Eye (tissue), 1 donor: ENCODE results near the gene EHMT1.

ENCODE experiments used
- DNase-seq: peaks from one replicate; pipeline ENCODE4 v3.0.0-alpha.2; 2015

Gene EHMT1

GRCh38 chr9:137745541-137745991 is 126.8 kb downstream of the EHMT1 start:
- DNase-seq: peak; percentile 60

DNA sequence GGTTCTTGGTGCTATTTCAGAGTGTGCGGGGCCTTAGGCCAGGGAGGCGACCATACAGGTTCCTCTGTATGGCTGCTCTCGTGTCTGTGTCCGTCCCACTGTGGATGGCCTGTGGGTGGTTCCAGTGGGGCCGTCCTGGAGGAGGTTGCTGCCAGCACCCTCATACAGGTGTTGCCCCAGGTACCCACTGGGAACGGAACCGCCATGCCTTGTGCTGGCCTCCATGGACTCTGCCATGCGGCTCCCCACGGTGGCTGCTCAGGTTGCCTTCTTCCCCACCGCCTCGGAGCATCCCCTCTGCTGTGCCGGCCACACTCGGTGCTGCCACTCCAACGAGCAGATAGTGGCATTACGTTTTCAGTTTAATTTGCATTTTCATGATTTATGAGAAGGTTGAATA is 129.5 kb downstream of the EHMT1 start:
- no peak for DNase-seq

DNA sequence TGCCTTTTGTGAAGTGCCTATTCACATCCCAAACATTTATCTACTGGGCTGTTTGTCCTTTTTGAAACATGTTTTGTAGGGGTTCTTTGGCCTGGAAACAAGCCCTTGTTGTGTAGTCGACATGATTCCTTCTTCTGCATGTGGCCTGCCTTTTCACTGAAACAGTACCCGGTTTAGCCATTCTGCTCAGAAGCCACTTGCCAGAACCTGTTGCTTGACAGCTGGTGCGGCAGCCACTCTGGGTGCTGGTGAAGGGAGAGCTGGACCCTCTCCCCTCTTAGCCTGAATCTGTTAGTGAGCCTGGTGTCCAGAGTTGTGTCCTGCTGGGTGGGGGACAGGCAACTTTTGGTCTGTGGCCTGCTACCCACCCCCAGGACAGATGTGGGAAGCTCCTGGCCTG is 129.9 kb downstream of the EHMT1 start:
- no peak for DNase-seq

- no peak for DNase-seq
Measured at GRCh38 chr9:137749511-137749910, 130.7 kb downstream of the EHMT1 start.

- DNase-seq: peak; percentile 19
Measured at GRCh38 chr9:137750007-137750406, 131.2 kb downstream of the EHMT1 start.

DNA sequence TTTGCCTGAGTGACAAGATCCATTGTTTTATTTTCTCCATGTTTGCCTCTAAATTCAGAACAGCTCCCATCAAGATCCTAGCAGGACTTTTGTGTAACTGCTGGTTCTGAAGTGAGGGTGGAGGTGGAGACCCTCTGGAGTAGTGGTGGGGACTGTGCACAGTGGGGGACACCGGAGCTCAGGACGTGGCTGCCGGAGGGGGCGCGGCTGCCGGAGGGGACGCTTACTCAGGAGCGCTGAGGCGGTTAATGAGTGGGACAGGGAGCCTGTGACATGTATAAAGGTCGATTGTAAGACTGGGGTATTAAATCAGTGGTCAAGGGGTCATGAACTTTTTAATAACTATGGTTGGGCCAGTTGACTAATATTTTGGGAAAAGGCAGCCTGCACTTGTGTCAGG is 131.8 kb downstream of the EHMT1 start:
- peak; percentile 57 for DNase-seq

- no peak for DNase-seq
Measured at GRCh38 chr9:137751616-137752015, 132.8 kb downstream of the EHMT1 start.

GRCh38 chr9:137752426-137752825 is 133.6 kb downstream of the EHMT1 start:
- DNase-seq: no peak

DNA sequence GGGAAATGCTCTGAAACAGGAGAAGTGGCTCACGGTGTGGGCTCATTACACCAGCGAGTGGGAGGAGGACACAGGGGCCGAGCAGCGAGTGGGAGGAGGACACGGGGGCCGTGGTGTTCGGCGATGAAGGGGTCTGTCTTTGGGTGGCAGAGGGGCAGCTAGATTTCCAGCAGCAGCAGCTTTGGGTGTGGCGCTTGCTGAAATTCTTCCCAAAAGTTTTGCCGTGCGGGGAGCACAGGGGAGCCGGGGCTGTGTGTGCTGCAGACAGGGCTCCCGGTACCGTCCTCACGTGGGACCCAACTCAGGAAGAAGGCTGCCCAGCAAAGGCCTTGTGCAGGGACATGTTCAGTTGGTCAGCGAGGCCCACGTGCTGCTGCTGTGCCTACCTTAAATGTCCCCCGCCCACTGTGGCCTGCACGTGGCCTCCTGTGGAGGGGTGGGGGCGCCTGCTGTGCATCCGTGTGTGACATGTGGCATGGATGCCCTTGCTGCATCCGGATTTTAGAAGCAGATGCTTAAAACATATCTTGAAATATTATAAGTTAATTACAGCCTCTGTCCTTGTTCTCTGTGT is 134.5 kb downstream of the EHMT1 start:
- no peak for DNase-seq

DNA sequence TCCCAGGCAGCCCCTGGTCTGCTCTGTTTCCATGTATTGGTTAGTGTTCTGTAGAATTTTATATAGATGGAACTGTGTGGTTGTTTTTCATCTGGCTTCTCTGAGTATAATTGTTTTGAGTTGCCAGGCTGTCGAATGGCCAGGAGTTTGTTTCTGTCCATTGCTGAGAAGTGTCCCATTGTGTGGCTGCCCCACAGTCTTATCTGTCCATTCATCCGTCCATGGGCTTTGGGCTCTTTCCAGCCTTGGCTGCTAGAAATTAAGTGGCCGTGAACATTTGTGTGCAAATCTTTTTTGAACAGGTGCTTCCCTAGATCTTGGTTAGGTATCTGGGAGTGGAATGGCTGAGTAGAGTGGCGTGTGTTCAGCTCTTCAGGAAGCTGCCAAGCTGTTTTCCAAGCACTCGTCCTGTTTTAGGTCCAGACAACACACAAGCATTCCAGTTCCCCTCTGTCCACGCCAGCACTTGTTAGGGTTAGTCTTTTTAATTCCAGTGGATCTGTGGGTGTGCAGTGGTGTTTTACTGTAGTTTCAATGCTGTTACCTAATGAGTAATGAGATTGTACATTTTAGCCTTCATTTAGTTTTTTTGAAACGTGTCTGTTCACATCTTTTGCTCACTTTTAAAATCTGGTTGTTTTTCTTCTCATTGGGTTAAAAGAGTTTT is 136.6 kb downstream of the EHMT1 start:
- no peak for DNase-seq

- peak; percentile 26 for DNase-seq
Measured at GRCh38 chr9:137756045-137756744, 137.4 kb downstream of the EHMT1 start.

DNA sequence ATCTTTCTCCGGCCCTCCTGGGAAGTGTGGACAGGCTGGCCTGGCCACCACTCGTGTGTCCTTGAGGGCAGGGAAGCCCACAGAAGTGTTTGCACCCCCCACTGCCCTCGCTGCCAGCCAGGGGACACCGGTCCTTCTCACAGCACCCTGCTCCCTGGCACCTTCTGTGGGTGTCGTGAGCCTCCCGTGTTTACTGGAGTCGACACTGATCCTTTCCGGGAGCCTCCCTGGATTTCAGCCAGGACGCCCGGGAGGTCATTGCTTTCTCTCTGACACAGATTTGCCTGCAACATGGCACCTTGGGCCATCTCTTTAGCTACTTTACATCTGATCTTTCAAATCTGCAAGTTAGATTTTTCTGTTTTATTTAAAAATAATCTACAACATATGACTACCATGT is 138.3 kb downstream of the EHMT1 start:
- no peak for DNase-seq

- DNase-seq: no peak
Measured at GRCh38 chr9:137757613-137758029, 138.8 kb downstream of the EHMT1 start.

GRCh38 chr9:137758067-137758466 is 139.3 kb downstream of the EHMT1 start:
- DNase-seq: no peak

GRCh38 chr9:137759117-137759516 is 140.3 kb downstream of the EHMT1 start:
- DNase-seq: no peak

GRCh38 chr9:137759649-137760321 is 141.0 kb downstream of the EHMT1 start:
- peak; percentile 51 for DNase-seq

GRCh38 chr9:137760426-137760825 is 141.6 kb downstream of the EHMT1 start:
- DNase-seq: no peak

DNA sequence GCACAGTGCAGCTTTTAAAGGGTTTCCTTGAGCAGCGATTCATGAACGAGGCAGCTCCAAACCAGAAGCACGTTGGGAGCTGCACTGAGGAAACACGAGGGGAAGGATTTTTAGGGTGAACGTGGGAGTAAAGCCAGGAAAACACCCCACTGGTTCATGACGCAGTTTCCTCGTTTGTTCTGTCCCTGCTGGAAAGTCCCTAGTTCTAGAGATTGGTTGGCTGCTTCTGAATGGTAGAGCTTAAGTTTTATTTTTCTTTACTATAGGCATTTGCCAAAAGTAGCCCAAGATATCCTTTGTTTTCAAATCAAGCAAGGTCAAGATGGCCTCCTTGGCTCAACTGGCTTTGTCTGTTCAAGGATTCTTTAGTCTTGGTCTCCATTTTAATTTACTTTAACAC is 142.2 kb downstream of the EHMT1 start:
- no peak for DNase-seq

DNA sequence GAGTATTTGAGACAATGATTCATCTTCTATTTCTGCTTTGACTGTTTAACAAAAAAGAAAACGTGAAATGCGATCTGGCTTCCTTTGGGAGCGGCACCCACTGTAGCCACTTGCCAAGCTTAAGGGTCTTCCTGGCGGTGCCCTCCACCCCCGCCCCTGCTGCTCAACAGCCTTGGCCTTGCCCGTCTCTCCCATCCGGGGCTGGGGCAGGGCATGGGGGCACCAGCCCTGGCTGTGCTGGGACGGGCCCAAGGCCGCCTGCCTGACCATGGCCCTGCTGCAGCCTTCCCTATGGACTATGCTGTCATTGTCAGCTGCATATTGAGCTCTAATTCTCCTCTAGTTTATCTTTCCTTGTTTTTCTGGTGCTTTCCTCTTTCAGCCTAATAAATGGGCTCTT is 143.0 kb downstream of the EHMT1 start:
- DNase-seq: no peak

- no peak for DNase-seq
Measured at GRCh38 chr9:137762414-137763061, 143.7 kb downstream of the EHMT1 start.

GRCh38 chr9:137763271-137763955 is 144.6 kb downstream of the EHMT1 start:
- DNase-seq: no peak

GRCh38 chr9:137764171-137764671 is 145.4 kb downstream of the EHMT1 start:
- no peak for DNase-seq
